GM19468 (cell line): ENCODE measurements around the gene MAP3K19.
"Not testable (repeated sequence)": the region's sequence is repeated elsewhere in the genome, so short reads cannot be mapped to it uniquely, and the experiment has no call there.

Source experiments
- ATAC-seq: cut with Tn5 transposase; IDR thresholded peaks from one replicate; pipeline ENCODE4 v1.9.1; 2021; ENCODE audit warnings: mild to moderate bottlenecking, moderate library complexity, moderate number of reproducible peaks; ENCODE audit not compliant: unreplicated experiment; ENCODE audit errors: extremely low read depth

Gene MAP3K19, protein sequence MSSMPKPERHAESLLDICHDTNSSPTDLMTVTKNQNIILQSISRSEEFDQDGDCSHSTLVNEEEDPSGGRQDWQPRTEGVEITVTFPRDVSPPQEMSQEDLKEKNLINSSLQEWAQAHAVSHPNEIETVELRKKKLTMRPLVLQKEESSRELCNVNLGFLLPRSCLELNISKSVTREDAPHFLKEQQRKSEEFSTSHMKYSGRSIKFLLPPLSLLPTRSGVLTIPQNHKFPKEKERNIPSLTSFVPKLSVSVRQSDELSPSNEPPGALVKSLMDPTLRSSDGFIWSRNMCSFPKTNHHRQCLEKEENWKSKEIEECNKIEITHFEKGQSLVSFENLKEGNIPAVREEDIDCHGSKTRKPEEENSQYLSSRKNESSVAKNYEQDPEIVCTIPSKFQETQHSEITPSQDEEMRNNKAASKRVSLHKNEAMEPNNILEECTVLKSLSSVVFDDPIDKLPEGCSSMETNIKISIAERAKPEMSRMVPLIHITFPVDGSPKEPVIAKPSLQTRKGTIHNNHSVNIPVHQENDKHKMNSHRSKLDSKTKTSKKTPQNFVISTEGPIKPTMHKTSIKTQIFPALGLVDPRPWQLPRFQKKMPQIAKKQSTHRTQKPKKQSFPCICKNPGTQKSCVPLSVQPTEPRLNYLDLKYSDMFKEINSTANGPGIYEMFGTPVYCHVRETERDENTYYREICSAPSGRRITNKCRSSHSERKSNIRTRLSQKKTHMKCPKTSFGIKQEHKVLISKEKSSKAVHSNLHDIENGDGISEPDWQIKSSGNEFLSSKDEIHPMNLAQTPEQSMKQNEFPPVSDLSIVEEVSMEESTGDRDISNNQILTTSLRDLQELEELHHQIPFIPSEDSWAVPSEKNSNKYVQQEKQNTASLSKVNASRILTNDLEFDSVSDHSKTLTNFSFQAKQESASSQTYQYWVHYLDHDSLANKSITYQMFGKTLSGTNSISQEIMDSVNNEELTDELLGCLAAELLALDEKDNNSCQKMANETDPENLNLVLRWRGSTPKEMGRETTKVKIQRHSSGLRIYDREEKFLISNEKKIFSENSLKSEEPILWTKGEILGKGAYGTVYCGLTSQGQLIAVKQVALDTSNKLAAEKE (N-terminal part only)

DNA sequence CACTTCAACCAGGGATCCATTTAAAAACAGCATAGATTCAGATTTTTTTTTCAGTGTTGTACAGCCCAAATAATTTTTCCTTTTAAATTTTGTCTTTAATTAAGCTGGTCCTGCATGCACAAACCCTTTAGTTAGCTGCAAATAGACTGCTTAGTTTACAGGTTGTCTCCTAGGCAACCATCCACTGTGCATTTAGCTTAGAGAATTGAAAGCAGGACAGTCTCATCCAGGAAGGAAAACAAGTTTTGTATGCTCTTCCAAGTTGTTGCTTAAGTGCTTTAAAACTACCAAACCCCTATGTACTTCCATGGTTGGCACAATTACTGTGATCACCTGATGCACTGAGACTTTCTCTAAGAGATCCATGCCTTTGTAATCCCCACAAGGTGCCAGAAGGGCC is at the start of gene MAP3K19:
MAP3K19 (minus strand) TSS at position 148 of the 400 bp plus-strand sequence. CDS start 22,800 bp downstream, outside the sequence.
- no peak for ATAC-seq

DNA sequence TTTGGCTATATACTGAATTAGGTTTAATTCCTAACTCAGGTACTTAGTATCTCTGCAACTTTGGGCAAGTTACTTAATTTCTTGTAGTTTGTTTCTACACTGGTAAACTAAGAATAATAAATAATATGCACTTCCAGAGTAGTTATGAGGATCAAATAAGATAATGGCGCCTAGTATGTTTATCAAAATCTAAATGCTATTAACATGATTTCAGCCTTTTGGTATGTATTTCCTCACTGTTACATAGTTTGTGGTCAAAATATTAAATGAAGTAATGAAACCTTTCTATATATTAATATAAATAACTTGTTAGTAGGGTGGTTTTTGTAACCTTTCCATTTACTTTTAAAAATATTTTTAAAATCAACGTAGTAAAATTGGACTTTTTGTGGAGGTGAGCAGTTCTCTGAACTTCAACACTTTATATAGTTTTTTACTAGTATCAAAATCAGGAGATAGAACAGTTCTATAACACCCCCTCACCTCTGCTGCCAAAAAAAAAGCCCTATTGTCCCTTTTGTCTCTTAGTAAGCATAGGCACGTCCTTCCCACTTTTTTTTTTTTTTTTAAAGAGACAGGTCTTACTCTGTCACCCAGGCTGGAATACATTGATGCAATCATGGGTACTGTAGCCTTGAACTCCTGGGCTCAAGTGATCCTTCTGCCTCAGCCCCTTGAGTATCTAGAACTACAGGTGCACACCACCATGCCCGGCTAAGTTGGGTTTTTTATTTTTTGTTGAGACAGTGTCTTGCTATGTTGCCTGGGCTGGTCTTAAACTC is 49.6 kb upstream of the MAP3K19 start:
- ATAC-seq: no peak

DNA sequence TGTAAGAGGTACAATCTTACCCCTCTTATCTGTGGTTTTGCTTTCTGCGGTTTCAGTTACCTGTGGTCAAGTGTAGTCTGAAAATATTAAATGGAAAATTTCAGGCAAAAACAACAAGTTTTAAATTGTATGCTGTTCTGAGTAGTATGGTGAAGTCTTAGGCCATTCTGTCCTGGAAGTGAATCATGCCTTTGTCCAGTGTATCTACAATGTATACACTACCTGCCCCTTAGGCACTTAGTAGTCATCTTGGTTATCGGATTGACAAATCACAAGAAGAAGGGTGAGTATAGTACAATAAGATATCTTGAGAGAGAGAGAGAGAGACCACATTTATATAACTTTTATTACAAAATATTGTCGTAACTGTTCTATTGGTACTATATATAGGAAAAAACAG is 48.3 kb upstream of the MAP3K19 start:
- no peak for ATAC-seq

DNA sequence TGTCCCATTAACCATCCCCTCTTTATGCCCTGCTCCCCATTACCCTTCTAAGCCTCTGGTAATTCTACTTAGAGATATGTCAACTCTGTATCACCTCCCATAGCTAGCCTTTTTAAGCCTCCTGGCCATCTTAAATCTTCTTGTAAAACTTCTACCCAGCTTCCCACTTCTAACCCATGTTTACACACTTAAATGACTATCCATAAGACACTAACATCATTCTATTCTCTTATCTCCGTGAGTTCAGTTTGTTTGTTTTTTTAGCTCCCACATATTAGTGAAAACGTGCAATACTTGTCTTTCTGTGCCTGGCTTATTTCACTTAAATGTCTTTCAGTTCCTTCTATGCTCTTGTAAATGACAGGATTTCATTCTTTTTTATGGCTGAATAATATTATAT is 47.3 kb upstream of the MAP3K19 start:
- no peak for ATAC-seq

DNA sequence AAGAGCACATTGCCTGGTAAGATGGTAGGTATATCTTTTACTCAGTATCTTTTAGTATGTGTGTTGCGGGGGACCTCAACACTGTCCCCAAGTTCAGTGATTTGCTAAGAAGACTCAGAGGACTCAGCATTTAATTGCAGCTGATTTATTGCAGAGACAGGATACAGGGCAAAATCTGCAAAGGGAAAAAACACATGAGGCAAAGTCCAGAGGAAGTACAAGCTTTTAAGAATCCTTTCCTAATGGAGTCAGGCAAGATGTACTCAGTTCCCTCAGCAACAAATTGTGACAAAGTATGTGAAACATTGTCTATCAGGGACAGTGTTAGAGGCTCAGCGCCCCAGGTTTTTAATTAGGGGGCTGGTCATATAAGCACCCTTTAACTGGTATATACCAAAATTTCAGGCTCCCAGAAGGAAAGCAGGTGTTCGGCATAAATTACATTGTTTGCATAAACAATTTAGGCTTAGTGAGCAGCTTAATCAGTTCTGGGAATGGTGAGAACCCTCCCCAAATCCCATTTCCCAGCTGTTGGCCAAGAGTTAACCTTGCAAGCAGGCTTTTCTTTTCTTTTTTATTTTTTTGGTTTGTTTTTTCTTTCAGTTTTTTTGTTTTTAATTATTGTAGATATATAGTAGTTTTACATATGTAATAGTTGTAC is 46.6 kb upstream of the MAP3K19 start:
- ATAC-seq: no peak

DNA sequence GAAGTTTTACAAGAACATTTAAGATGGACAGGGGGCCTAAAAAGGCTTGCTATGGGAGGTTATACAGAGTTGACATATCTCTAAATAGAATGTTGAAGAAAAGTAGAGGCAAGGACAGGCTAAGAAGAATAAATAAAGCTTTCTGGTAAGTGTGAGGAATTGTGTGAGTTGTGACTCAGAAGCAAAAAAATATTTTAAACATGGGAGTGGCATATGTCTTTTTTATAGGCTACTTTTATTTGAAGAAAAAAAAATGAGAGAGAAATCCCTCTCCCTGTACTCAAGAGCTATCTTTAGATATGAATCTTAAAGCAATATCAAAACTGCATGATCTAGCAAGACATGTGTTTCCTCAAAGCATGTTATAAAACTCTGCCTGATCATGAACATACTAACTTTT is 45.9 kb upstream of the MAP3K19 start:
- ATAC-seq: no peak

DNA sequence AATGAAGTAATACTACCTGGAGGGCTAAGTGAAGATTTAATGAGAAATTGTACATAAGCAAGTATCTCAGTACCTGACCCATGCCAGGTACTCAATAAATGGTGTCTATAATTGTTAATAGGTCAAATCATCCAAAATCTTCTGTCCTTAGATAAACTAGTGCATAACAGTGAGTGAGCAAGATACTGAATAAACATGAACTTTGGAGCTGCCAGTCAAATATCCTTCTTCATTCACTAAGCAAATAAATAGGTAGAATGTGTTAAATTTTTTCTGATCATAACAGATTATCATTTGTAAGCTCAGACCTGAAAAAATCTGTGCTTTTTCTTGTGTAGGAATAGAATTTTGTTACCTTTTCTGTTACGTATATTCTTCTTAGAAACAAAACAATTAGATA is 44.4 kb upstream of the MAP3K19 start:
- ATAC-seq: no peak

DNA sequence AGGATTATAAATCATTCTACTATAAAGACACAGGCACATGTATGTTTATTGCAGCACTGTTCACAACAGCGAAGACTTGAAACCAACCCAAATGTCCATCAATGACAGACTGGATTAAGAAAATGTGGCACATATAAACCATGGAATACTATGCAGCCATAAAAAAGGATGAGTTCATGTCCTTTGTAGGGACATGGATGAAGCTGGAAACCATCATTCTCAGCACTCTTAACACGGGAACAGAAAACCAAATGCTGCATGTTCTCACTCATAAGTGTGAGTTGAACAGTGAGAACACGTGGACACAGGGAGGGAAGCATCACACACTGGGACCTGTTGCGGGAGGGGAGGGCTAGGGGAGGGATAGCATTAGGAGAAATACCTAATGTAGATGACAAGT is 42.4 kb upstream of the MAP3K19 start:
- ATAC-seq: not testable (repeated sequence)

DNA sequence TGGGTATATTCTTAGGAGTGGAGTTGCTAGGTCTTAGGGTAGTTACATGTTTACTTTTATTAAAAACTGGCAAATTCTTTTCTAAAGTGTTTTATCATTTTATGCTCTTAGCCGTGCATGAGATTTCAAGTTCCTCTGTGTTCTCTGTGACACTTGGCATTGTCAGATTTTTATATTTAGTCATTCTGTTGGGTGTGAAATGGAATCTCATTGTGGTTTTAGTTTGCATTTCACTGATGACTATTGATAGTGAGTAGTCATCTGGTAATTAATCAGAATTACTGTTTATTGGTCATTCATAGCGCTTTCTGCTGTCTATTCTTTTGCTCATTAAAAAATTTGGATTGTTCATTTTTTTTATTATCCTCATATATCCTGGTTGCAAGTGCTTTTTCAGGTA is 39.0 kb upstream of the MAP3K19 start:
- no peak for ATAC-seq

DNA sequence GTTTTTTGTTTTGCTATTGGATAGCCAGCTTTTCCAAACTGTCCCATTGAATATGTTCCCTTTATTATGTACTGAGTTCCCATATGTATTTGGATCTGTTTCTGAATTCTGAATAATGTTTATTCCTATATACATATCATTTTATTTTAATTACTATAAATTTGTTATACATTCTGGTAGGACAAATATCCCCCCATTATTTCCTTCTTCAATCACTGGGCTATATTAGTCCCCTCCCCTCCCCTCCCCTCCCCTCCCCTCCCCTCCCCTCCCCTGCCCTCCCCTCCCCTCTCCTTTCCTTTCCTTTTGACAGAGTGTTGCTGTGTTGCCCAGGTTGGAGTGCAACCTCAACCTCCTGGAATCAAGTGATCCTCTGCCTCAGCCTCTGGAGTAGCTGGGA is 31.2 kb upstream of the MAP3K19 start:
- ATAC-seq: no peak

DNA sequence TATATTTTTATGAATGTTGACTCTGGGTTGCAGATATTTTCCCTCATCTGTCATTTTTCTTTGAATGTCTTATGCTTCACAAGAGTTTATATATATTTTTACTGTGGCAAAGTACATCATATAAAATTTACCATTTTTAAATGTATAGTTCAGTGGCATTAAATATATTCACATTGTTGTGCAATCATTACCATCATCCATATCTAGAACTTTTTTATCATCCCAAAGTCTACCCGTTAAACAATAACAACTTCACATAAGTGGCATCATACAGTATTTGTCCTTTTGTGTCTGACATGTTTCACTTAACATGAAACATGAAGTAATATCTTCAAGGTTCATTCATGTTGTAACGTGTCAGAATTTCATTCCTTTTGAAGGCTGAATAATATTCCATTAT is 29.3 kb upstream of the MAP3K19 start:
- ATAC-seq: no peak

DNA sequence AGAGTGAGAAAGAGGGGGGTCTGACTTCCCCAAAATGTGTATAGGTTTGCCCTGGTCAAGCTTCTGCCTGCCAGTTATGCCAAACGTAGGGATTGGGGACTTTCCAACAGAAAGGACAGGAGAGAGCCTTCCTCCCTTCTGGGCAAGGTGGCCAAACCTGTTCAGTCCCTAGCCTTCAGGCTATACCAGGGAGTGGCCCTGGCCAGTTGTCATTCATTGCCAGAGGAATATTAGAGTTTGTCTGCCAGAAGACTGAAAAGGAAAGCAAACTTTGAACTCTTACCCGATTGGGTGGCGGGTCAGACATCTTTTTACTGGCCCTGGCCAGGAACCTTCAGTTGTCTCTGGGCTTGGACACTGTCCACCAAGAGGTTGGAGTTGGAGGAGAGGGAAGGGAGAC is 27.0 kb upstream of the MAP3K19 start:
- ATAC-seq: no peak

DNA sequence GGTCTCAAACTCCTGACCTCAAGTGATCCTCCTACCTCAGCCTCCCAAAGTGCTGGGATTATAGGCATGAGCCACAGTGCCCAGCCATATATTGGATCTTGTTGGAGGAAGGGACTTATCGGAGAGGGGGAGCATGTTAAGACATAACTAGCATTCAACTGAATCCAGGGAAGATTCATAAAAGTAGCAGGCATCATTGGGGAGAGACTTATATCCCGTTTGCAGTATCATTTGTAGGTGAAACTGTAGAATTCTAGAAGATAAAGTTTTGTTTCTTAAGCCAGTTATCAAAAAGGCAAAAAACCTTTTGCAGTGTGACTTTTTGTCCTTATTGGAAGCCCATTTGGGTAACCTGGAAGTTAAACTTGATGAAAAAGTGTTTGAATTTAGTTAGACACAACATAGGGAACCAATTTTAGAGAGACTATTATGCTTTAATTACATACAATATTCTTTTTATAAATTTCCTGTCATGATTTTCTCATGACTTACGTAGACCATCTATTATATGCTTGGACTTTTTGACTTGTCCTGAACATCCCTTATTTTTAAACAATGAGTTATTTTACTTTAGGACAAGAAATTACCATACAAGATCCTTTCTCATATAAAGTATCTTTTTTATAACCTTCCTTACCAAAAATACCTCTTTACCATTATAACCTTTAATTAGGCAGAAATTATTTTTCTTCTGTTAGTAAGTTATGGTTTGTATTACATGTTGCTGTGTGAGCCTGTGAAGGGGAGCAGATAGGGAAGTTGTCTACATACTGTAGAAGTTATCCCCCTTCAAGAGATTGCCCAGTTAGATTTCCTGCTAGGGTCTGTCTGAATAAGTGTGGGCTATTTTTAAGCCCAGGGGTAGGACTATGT is 25.1 kb upstream of the MAP3K19 start:
- ATAC-seq: no peak

DNA sequence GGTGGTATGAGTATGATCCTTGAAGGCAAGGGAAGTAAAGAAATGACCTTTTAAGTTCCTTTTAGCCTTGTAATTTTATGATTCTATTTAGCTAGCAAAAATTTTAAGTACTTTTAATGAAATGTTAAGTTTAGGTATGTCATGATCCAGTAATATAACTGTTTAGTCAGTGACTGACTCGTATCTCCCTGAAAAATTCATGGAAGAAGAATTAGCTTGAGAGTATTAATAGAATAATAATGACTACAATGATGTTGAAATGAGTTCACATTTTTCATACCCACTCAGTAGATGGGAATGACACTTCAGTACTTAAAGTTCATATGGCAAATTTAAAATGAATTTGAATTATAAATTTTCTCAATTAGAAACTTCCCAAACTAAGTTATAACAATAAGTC is 19.5 kb upstream of the MAP3K19 start:
- no peak for ATAC-seq

DNA sequence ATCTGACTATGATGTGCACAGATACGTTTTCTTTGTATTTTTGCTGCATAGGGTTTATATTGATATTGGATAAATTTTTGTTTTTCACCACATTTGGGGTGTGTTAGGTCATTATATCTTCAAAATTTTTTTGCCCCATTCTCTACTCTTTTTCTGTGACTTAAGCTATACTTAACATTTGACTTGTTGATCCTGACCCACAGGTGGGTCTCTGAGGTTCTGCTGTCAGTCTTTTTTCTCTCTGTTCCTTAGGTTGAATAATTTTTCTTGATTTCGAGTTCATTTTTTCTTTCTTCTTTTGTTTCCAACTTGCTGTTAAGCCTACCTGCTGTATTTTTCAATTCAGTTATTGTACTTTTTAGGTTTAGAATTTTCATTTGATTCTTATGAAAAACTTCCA is 16.9 kb upstream of the MAP3K19 start:
- no peak for ATAC-seq

DNA sequence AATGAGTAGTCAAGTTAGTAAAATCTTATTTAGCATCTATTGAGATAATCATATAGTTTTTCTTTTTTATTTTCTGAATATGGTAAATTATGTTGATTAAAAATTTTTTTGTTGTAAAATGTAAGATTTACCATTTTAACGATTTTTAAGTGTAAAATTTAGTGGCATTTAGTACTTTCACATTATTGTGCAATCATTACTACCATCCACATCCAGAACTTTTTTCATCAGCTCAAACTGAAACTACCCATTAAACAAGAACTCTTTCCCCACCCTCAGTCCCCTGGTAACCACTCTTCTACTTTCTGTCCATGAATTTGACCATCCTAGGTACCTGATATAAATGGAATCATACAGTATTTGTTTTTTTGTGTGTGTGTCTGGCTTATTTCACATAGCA is 16.0 kb upstream of the MAP3K19 start:
- no peak for ATAC-seq

DNA sequence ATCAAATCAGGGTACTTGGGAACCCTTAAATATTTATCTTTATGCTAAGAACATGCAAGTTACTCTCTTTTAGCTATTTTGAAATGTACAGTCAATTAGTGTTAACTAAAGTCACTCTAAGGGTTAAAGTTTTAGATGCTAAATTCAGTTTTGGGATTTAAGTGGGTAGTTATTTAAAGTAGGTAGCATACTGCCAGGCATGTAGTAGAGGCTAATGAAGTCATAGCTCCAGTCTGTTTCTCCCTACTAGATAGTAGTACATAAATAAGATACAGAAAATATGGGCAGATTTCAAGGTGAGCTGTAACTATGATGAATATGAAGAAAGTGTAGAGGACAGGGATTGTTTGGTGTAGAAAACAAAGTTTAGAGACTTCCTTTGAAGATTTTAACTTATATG is 12.3 kb upstream of the MAP3K19 start:
- ATAC-seq: no peak

DNA sequence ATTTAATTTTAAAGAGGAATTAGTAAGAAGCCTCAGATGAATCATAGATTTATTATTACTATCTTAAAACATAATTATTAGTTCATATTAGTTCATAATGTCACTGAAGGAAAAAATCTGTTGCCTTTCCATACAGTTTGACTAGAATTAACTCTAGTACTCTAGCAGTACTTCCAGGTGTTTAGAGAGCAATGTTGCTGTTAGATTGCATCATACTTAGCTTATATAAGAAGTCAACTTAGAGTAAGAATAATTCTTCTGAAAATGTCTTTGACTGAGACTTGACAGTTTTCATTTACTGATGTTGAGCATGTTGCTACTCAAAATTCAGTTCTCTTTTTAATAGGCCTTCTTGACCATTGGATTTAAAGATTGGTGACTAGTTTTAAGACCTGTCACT is 9.5 kb upstream of the MAP3K19 start:
- no peak for ATAC-seq
